UCSD-AML1 (cell line): ENCODE data around the gene CFAP100.

ENCODE experiments used
- DNase-seq: peaks from one replicate; lab custom pipeline; 2025; ENCODE audit not compliant: unreplicated experiment; lab: John Stamatoyannopoulos, UW

CFAP100 gene

DNA sequence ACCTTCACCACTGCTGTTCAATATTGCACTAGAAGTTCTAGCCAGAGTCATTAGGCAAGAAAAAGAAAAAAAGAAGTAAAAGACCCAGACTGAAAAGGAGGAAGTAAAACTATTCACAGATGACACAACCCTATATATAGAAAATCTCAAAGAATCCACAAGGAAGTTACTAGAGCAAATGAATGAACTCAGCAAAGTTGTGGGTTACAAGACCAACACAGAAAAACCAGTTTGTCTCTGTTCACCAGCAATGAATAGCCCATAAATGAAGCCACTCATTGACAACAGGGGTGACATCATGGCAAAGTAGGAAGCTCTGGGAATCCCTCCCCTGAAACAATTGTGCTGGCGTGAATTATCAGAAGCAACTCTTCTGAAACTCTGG is 4.6 kb downstream of the CFAP100 start:
- DNase-seq = no peak

DNA sequence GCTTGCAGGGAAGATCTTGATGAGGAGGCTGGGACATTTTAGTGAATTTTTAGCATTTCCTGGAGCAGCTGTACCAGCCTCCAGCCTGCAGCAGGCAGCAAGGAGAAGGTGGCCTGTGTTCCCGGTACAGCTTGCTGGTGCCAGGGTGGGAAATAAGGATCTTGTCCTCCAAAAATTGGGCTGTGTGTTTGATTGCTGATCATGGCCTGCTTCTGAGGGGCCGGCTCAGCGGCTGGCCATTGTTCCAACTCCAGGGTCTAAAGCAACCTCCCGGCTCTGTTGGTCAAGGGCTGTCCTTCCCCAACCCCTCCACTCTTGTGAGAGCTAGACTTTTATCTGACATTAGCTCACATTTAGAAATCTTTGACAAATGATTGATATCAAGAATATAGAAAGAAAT is 5.0 kb downstream of the CFAP100 start:
- no peak for DNase-seq

DNA sequence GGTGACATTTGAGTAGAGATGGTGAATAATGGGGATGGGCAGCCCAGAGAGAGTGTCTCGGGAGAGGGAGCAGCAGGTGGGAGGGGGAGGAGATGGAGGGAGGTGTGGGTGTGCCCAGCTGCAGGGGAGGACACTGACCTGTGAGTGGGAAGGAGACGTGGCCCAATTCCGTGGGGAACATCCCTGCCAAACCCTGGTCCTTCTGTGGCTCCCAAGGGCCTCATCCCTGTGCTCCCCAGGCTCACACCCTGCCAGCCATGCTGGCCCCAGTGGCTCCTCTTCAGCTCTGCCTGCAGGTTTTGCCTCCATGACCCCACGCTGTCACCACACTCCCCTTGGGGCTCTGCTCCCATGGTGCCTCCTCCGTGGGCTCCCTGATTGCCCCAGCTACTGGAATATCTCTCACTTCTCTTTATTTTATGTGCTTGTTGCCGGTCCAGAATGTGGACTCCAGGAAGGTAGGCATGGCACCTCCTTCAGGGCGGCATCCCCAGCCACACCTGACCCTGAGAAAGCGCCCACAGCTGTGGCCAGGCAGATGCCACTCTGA is 7.0 kb downstream of the CFAP100 start:
- no peak for DNase-seq

DNA sequence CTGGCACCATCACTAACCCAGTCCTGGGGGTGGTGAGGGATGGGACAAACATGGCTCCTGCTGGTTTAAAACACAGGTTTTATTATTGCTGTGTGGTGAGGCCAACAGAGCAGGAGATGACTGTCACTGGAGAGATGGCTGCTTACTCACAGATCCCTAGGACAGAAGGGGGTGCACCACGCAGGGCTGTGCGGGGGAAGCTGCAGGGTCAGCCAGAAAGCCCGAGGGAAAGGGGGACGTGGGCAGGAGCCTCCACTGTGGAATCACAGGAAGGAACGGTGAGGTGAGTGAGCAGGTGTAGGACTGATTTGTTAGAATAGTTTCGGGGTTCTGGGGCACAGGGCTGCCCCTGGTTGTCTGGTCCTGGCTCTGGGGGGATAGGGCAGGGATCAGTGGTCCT is 7.5 kb downstream of the CFAP100 start:
- DNase-seq = no peak

- DNase-seq = no peak
Observed at GRCh38 chr3:126402666-126403302, 8.1 kb downstream of the CFAP100 start.

DNA sequence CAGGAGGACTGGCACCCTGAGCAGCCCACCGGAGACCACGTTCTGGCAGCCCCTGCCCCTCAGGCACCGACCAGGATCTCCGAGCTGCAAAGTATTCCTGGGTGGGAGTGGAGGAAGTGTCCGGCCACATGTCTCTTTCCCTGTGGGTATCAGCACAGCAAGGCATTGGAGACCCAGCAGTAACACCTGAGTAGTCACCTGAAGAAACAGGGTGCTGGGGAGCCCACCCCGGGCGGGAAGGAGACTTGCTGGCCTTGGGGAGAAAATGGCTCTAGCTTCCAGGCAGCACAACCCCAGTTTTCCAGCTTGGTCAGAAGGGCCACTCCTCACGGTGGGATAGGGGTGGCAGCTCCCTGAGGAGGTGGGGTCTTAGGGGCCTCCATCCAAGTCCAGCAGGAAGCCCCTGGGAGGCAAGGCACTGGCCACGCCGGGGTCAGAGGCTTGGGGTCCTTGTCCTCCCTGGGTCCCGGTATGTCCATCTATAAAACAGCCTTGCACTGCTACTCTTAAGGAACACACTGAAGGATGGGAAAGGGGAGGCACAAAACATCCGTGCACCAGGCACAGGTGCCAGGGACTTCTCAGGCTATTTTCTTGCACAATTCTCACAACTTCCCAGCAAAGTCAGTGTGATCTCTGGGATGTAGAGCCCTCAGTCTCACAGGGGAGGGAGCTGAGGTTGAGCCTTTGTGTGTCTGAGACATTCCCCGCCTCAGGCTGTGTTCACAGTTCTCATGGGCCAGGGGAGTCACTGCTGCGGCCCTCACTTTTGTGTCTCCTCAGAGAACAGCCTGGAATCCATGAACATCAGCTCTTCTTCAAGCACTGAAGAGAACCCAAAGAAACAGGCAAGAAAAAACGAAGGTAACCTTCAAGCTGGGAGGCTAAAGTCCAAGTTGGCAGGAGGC is 11.9 kb downstream of the CFAP100 start:
- DNase-seq = no peak

- no peak for DNase-seq
Observed at GRCh38 chr3:126407412-126408044, 12.8 kb downstream of the CFAP100 start.

DNA sequence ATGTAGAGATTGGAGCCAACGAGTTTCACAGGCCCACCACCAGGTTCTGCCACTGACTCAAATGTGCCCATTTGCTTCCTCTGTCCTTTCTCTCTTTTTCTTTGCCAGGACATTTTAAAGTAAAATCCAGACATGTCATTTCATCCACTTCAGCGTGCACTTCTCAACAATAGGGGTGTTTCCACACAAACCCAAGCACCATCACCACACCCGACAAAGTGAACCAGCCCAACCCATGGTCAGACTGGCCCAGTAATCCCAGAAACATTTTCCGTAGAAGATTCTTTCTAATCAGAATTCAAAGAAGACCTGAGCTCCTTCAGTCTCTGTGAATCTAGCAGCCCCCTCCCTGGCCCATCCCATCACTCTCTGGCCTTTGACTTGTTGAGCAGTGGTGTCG is 13.4 kb downstream of the CFAP100 start:
- no peak for DNase-seq

GRCh38 chr3:126412841-126413692 is 18.4 kb downstream of the CFAP100 start:
- DNase-seq = no peak

DNA sequence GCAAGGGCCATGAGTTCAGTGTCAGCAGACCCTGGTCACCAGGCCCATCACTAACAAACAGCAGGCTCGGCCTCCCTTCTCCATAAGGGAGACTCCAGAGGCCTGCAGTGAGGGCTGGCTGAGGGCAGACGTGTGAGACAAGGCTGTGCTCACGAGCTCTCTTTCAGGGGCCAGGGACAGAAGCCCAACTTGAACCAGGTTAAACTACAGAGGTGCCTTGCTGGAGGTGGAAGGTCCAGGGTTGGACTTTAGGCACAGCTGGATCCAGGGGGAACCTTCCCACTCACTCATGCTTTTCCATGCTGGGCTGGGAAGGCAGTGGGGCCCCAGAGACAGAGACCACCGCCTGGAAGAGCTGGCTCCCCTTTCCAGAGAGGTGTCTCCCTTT is 19.0 kb downstream of the CFAP100 start:
- DNase-seq = no peak

DNA sequence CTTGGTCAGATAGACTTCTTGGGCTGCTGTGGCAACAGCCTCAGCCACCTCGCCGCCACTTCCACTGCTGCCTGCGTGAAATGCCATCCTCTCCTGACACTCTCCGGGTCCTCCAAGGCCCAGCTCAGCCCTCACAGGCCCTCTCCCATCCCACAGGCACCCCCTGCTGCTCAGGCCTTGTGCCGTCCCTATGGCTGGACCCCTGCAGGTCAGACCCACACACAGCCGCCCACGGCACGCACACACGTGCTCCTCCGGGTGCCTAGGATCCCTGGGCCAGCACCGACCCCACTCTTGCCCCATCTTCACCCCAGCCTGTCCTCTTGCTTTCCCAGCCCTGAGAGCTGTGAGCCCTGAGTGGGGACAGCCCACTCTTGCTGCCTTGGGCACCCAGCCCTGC is 19.7 kb downstream of the CFAP100 start:
- no peak for DNase-seq

DNA sequence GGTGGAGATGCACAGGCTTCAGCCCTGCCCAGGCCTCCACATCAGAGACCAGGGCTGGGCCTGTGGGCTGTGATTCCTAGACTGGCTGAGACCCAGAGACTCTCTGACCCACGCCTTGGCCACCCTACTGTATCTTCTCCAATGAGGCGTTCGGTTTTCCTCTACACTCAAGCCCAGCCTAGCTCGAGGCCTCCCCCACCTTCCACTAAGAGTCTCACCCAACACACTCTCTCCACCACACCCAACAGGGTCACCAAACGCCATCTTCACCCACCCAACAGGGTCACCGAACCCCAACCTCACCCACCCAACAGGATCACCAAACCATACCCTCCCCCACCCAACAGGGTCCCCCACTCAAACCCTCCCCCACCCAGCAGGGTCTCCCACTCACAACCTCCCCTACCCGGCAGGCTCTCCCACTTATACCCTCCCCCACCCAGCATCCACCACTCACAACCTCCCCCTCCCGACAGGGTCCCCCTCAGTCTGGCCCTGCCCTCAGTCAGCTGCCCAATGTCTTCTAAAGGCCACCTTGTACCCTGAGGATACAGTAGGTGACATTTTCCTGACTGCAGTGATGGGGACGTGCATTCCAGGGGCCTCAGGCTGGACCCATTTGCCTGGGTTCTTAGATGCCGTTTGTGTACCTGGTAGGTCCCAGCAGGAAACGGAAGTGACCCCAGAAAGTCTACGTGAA is 20.4 kb downstream of the CFAP100 start:
- DNase-seq = no peak

DNA sequence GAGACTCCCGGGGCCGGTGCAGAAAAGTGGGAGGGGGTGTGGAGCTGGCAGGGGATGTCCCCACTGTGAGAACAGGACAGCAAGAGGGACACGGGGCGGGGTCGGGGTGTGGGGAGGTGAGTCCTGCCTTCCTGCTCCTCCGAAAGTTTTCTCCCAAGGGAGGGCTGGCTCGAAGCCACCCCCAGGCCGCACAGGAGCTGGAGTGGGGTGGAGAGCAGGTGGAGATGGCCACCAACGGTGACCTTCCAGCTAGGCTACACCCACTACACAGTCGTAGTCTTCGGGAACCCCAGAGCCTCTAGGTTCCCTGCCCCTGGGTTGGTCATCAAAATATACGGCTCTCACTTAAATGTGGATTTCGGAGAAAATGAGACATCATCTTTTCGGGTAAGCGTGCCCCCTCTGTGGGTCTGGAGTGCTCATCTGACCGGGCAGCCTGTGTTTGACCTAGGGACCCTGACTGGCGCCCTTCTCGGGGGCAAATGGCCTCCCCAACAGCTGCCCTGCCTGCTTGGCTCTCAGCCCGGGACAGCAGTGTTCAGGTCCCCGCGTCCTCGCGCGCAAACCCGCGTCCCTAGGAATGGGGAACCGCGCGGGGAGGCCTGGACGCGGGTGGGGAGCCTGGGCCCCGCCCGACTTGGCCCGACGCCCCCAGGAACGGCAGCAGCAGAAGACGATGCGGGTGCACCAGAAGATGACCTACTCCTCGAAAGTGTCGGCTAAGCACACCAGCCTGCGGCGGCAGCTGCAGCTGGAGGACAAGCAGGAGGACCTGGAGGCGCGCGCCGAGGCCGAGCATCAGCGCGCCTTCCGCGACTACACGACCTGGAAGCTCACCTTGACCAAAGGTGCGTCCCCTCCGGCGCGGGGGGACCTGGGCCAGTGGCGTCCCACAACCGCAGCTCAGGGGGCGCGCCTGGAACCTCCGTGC is 21.2 kb downstream of the CFAP100 start:
- no peak for DNase-seq

GRCh38 chr3:126416943-126417342 is 22.2 kb downstream of the CFAP100 start:
- no peak for DNase-seq

DNA sequence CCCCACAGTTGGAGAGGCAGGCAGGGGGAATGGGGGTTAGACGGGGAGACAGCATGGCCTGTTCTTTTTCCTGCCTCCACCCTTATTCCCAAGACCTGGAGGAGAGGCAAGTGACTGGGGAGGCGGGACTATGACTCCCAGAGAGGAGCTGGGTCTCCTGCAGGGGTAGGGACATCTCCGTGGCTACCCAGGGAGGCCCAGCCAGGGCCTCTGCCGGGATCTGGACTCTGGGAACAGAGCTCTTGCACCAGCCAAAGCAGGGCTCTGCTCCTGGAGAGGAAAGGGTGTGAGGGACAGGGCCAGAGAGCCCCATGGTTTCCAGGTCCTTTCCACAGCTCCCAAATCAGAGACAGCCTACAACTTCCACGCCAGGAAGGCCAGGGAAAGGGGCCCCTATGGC is 22.8 kb downstream of the CFAP100 start:
- DNase-seq = no peak

- DNase-seq = no peak
Observed at GRCh38 chr3:126417981-126418530, 23.3 kb downstream of the CFAP100 start.

- no peak for DNase-seq
Observed at GRCh38 chr3:126418661-126419131, 24.0 kb downstream of the CFAP100 start.

GRCh38 chr3:126419151-126419703 is 24.5 kb downstream of the CFAP100 start:
- DNase-seq = no peak
